ENCODE measurements around the gene ERMP1.

DNA sequence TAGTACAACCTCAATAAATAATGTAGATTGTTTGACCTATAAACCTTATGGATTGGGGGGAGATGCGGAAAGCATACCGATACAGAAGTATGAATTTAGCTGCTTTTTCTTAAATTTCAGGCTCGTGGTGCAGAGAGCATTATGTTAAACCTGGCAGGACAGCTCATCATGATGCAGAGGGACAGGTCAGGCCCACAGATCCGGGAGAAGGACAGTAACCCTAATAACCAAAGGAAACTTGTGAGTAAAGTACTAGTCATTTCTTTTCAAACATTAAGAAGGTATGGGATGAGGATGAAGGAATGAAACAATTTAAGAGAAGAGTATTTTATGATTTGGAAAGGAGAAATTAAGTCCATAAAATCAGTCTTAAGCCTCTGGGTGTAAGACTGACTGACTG is 70.5 kb downstream of the ERMP1 start:
- TF ChIP-seq, protein P1, sequence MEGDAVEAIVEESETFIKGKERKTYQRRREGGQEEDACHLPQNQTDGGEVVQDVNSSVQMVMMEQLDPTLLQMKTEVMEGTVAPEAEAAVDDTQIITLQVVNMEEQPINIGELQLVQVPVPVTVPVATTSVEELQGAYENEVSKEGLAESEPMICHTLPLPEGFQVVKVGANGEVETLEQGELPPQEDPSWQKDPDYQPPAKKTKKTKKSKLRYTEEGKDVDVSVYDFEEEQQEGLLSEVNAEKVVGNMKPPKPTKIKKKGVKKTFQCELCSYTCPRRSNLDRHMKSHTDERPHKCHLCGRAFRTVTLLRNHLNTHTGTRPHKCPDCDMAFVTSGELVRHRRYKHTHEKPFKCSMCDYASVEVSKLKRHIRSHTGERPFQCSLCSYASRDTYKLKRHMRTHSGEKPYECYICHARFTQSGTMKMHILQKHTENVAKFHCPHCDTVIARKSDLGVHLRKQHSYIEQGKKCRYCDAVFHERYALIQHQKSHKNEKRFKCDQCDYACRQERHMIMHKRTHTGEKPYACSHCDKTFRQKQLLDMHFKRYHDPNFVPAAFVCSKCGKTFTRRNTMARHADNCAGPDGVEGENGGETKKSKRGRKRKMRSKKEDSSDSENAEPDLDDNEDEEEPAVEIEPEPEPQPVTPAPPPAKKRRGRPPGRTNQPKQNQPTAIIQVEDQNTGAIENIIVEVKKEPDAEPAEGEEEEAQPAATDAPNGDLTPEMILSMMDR (IDR thresholded peaks at IDR 0.05), result no peak
- TF ChIP-seq CHD2 (IDR thresholded peaks at IDR 0.05; ENCODE audit: low read length, partially characterized antibody) (no peak), FOSL2 (IDR thresholded peaks at IDR 0.05) (no peak), FOSL2 (CRISPR knock-in tag; IDR thresholded peaks at IDR 0.05) (no peak), JUN (IDR thresholded peaks at IDR 0.05) (no peak), POLR2A (IDR thresholded peaks at IDR 0.05; ENCODE audit: low read length) (no peak), JUNB (IDR thresholded peaks at IDR 0.05) (no peak), PHF8 (IDR thresholded peaks at IDR 0.05; ENCODE audit: borderline replicate concordance, low read depth) (no peak)
- TF ChIP-seq, protein P2, sequence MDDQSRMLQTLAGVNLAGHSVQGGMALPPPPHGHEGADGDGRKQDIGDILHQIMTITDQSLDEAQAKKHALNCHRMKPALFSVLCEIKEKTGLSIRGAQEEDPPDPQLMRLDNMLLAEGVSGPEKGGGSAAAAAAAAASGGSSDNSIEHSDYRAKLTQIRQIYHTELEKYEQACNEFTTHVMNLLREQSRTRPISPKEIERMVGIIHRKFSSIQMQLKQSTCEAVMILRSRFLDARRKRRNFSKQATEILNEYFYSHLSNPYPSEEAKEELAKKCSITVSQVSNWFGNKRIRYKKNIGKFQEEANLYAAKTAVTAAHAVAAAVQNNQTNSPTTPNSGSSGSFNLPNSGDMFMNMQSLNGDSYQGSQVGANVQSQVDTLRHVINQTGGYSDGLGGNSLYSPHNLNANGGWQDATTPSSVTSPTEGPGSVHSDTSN (IDR thresholded peaks at IDR 0.05), result no peak
- TF ChIP-seq, protein P3, sequence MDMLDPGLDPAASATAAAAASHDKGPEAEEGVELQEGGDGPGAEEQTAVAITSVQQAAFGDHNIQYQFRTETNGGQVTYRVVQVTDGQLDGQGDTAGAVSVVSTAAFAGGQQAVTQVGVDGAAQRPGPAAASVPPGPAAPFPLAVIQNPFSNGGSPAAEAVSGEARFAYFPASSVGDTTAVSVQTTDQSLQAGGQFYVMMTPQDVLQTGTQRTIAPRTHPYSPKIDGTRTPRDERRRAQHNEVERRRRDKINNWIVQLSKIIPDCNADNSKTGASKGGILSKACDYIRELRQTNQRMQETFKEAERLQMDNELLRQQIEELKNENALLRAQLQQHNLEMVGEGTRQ (IDR thresholded peaks at IDR 0.05), result no peak
- TF ChIP-seq, protein P4, sequence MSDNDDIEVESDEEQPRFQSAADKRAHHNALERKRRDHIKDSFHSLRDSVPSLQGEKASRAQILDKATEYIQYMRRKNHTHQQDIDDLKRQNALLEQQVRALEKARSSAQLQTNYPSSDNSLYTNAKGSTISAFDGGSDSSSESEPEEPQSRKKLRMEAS (IDR thresholded peaks at IDR 0.05), result no peak
